PC-3 (cell line): ENCODE data around the gene CTRL.

Experiments
- EZH2 ChIP-seq: fragments of 300-600 bp; sonication (generic); IDR thresholded peaks from one replicate; pipeline ENCODE4 v1.6.1; 2017; ENCODE audit warnings: antibody characterized with exemption, mild to moderate bottlenecking, low read length; ENCODE audit not compliant: unreplicated experiment
- EZH2phosphoT487 ChIP-seq: fragments of 300-600 bp; sonication (generic); IDR thresholded peaks from 2 replicates; pipeline ENCODE4 v1.6.1; 2018; ENCODE audit warnings: mild to moderate bottlenecking, antibody characterized with exemption, low read length, borderline replicate concordance
- TF ChIP-seq, protein P1 (sequence below): fragments of 300-600 bp; sonication (generic); conservative IDR thresholded peaks from 2 replicates; pipeline ENCODE4 v1.5.1; 2017; ENCODE audit warnings: antibody characterized with exemption, low read depth, mild to moderate bottlenecking, low read length

DNA sequence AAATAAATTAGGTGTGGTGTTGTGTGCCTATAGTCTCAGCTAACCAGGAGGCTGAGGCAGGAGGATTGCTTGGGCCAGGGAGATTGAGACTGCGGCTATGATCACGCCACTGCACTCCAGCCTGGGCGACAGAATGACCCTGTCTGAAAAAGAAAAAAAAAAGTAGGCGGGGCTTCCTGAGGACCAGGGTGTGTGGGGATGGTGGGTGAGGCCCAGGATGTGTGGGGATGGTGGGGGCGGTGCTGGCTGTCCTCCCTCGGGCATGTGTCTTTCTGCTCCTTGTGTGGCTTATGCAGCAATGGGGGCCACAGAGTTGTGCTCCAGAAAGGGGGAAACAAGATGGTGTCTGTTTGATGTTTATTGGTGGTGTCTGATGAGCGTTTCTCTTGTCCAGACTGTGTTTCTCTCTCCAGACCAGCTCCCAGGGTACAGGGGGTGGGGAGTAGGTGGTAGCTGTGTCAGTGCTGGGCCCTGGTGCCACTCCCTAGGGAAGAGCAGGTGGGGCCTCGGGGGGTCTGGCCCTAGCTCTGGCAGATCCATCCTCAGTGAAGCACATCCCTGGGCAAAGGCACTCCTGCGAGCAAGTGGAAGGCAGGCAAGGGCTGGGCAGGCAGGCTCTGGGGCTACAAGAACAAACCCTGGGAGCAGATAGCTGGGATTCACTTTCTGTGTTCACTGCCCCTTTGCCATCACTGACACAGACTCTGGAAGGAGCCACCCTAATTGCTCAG, 10.0 kb upstream of the CTRL start:
- TF ChIP-seq, protein P1, sequence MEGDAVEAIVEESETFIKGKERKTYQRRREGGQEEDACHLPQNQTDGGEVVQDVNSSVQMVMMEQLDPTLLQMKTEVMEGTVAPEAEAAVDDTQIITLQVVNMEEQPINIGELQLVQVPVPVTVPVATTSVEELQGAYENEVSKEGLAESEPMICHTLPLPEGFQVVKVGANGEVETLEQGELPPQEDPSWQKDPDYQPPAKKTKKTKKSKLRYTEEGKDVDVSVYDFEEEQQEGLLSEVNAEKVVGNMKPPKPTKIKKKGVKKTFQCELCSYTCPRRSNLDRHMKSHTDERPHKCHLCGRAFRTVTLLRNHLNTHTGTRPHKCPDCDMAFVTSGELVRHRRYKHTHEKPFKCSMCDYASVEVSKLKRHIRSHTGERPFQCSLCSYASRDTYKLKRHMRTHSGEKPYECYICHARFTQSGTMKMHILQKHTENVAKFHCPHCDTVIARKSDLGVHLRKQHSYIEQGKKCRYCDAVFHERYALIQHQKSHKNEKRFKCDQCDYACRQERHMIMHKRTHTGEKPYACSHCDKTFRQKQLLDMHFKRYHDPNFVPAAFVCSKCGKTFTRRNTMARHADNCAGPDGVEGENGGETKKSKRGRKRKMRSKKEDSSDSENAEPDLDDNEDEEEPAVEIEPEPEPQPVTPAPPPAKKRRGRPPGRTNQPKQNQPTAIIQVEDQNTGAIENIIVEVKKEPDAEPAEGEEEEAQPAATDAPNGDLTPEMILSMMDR = no peak
- TF ChIP-seq EZH2 = no peak
- no peak for TF ChIP-seq EZH2phosphoT487
